Dendritic cell treated with granulocyte-macrophage colony-stimulating factor and Interleukin-4, amounts not matched to agents 40 ng/mL and 50 ng/mL, for 4 days (primary cell): ENCODE results near the gene OR8B8.
"Not testable (repeated sequence)": the region's sequence is repeated elsewhere in the genome, so short reads cannot be mapped to it uniquely, and the experiment has no call there.

Experiments
- H3K27ac Mint-ChIP-seq: one replicate; pipeline ENCODE4 v1.8.0; 2022; ENCODE audit warnings: mild to moderate bottlenecking, mixed read lengths
- H3K27me3 Mint-ChIP-seq: one replicate; pipeline ENCODE4 v1.8.0; 2022; ENCODE audit warnings: mild to moderate bottlenecking, mixed read lengths
- H3K36me3 Mint-ChIP-seq: one replicate; pipeline ENCODE4 v1.8.0; 2022; ENCODE audit warnings: low read depth, mixed read lengths
- H3K4me1 Mint-ChIP-seq: one replicate; pipeline ENCODE4 v1.8.0; 2022; ENCODE audit warnings: low read depth, mixed read lengths
- H3K4me3 Mint-ChIP-seq: one replicate; pipeline ENCODE4 v1.8.0; 2022; ENCODE audit warnings: mild to moderate bottlenecking, moderate library complexity, mixed read lengths
- H3K9me3 Mint-ChIP-seq: one replicate; pipeline ENCODE4 v1.8.0; 2022; ENCODE audit warnings: mixed read lengths
- intact Hi-C: fragments of 100-400 bp; cut with micrococcal nuclease; formaldehyde crosslinking; loops from one replicate; pipeline ENCODE4 v1.15.0; 2022

OR8B8 gene

GRCh38 chr11:124463990-124464389, 18.5 kb upstream of the OR8B8 start:
- Mint-ChIP-seq H3K27me3 (peaks cover 5% of the 10 kb centered on the region), H3K4me3 (no peak overlapping the region), H3K4me1 (peaks cover 6% of the 10 kb centered on the region), H3K9me3 (no peaks in the 10 kb centered on the region), H3K27ac (no peak overlapping the region), H3K36me3 (no peaks in the 10 kb centered on the region)
- intact Hi-C loops, result no loop called here

DNA sequence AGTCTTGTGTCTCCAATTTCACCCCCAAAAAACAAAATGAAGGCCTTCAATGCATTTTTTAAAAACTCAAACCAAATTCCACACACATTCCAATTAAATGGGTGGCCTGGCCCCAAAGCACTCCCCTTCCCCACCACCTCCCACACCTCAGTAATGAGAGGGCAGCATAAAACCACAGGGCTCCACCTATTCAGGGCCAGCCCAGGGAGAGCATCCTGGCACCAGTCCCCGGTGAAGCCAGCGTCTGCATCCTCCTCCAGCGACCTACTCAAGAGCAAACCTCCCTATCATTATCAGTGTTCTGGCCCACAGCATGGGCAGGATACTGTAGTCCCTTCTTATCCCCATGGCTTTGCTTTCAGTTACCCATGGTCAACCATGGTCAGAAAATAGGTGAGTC, 17.8 kb upstream of the OR8B8 start:
- Mint-ChIP-seq H3K9me3 (no peaks in the 10 kb centered on the region), H3K4me1 (peaks cover 6% of the 10 kb centered on the region), H3K27me3 (peaks cover 5% of the 10 kb centered on the region), H3K27ac (no peak overlapping the region), H3K4me3 (no peak overlapping the region), H3K36me3 (no peaks in the 10 kb centered on the region)
- intact Hi-C loops, result no loop called here

GRCh38 chr11:124460459-124460858, 15.0 kb upstream of the OR8B8 start:
- H3K4me3 Mint-ChIP-seq, result no peak overlapping the region
- H3K4me1 Mint-ChIP-seq, result peaks cover 6% of the 10 kb centered on the region
- H3K9me3 Mint-ChIP-seq, result no peaks in the 10 kb centered on the region
- no peaks in the 10 kb centered on the region for H3K36me3 Mint-ChIP-seq
- intact Hi-C loops, result no loop called here
- H3K27ac Mint-ChIP-seq, result no peak overlapping the region
- no peaks in the 10 kb centered on the region for H3K27me3 Mint-ChIP-seq

DNA sequence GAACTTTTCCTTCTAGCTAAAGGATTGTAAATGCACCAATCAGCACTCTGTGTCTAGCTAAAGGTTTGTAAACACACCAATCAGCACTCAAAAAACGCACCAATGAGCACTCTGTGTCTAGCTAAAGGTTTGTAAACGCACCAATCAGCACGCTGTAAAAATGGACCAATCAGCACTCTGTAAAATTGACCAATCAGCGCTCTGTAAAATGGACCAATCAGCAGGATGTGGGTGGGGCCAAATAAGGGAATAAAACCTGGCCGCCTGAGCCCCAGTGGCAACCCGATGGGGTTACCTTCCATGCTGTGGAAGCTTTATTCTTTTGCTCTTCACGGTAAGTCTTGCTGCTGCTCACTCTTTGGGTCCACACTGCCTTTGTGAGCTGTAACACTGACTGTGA, 13.9 kb upstream of the OR8B8 start:
- H3K27me3 Mint-ChIP-seq, H3K4me3 Mint-ChIP-seq, H3K27ac Mint-ChIP-seq, H3K36me3 Mint-ChIP-seq, intact Hi-C loops, H3K9me3 Mint-ChIP-seq, H3K4me1 Mint-ChIP-seq: not testable (repeated sequence)

DNA sequence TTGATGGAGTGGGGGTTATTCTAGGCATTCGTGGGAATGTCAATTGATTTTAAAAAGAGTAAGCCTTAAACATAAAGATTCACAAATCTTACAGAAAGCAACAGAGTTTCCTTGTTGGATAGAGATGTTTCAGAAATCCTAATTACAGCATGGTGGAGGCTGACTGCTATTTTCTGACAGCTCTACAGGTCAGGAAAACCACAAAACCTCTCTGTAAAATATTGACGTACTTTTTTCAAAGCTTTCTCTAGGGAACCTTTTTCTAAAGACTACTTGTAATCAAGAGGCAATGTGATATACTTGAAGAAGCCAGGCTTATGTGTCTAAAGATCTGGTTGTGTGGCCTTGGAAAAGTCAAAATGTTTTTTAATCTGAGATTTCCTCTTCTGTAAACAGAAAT, 9.1 kb upstream of the OR8B8 start:
- H3K4me1 Mint-ChIP-seq, result no peaks in the 10 kb centered on the region

GRCh38 chr11:124446916-124447315, 1.4 kb upstream of the OR8B8 start:
- H3K27ac Mint-ChIP-seq, result no peak overlapping the region
- H3K4me3 Mint-ChIP-seq, result no peak overlapping the region

More for the DNA sequence above, 9.1 kb upstream of the OR8B8 start:
- Mint-ChIP-seq H3K4me3 (no peak overlapping the region), H3K27ac (no peak overlapping the region), H3K9me3 (no peaks in the 10 kb centered on the region), H3K27me3 (no peaks in the 10 kb centered on the region), H3K36me3 (no peaks in the 10 kb centered on the region)
- intact Hi-C loops, result no loop called here

GRCh38 chr11:124442847-124443246, 2.6 kb downstream of the OR8B8 start:
- no peaks in the 10 kb centered on the region for H3K9me3 Mint-ChIP-seq
- peaks cover 4% of the 10 kb centered on the region for H3K27me3 Mint-ChIP-seq
- intact Hi-C loops, result no loop called here
- H3K27ac Mint-ChIP-seq, result no peak overlapping the region
- H3K36me3 Mint-ChIP-seq, result no peaks in the 10 kb centered on the region
- H3K4me3 Mint-ChIP-seq, result no peak overlapping the region
- H3K4me1 Mint-ChIP-seq, result no peaks in the 10 kb centered on the region

More at GRCh38 chr11:124446916-124447315, 1.4 kb upstream of the OR8B8 start:
- intact Hi-C loops, result no loop called here
- no peaks in the 10 kb centered on the region for H3K4me1 Mint-ChIP-seq
- H3K36me3 Mint-ChIP-seq, result no peaks in the 10 kb centered on the region
- H3K9me3 Mint-ChIP-seq, result no peaks in the 10 kb centered on the region
- H3K27me3 Mint-ChIP-seq, result no peaks in the 10 kb centered on the region

DNA sequence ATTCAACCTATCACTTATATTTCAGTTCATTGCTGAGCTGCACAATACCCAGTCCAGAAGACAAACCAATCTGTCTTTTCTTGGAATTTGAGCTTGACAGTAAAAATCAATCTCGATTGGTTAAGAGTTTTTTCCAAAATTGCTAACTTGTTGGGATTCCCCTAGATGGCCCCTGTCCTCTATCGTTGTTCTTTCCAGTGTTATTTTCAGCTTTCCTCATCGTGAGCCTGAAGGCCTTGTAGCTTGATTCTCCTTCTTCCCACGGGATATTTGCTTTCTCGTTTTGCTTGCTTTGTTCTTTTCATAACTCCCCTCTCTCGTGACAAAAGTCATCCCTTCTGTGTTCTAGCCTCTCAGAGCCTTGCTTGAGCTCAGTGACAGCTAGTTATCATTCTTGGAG, 3.1 kb downstream of the OR8B8 start:
- Mint-ChIP-seq H3K9me3 (no peaks in the 10 kb centered on the region), H3K27ac (no peak overlapping the region), H3K36me3 (no peaks in the 10 kb centered on the region), H3K27me3 (peaks cover 4% of the 10 kb centered on the region), H3K4me1 (no peaks in the 10 kb centered on the region), H3K4me3 (no peak overlapping the region)
- intact Hi-C loops, result no loop called here

- peaks cover 4% of the 10 kb centered on the region for H3K27me3 Mint-ChIP-seq
- no peaks in the 10 kb centered on the region for H3K36me3 Mint-ChIP-seq
- intact Hi-C loops, result no loop called here
Observed at GRCh38 chr11:124441519-124441918, 4.0 kb downstream of the OR8B8 start.

GRCh38 chr11:124441081-124441480, 4.4 kb downstream of the OR8B8 start:
- no peaks in the 10 kb centered on the region for H3K4me1 Mint-ChIP-seq
- no peak overlapping the region for H3K4me3 Mint-ChIP-seq
- H3K27me3 Mint-ChIP-seq, result peaks cover 4% of the 10 kb centered on the region
- H3K9me3 Mint-ChIP-seq, result no peaks in the 10 kb centered on the region
- H3K36me3 Mint-ChIP-seq, result no peaks in the 10 kb centered on the region
- H3K27ac Mint-ChIP-seq, result no peak overlapping the region
- intact Hi-C loops, result no loop called here

More at GRCh38 chr11:124441519-124441918, 4.0 kb downstream of the OR8B8 start:
- Mint-ChIP-seq H3K4me3 (no peak overlapping the region), H3K4me1 (no peaks in the 10 kb centered on the region), H3K9me3 (no peaks in the 10 kb centered on the region), H3K27ac (no peak overlapping the region)

DNA sequence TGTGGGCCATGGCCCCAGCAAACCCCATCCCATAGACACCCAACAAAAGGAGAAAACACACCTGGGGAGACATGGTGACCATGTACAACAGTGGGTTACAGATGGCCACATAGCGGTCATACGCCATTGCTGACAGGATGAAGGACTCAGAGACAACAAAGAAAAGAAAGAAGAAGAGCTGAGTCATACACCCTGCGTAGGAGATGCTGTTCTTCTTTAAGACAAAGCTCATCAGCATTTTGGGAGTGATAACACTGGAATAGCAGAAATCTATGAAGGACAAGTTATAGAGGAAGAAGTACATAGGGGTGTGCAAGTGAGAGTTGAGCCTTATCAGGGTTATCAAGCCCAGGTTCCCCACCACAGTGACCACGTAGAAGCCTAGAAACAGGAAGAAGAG, 4.9 kb downstream of the OR8B8 start:
- intact Hi-C loops, result no loop called here
- Mint-ChIP-seq H3K9me3 (no peaks in the 10 kb centered on the region), H3K27ac (no peak overlapping the region), H3K27me3 (peaks cover 4% of the 10 kb centered on the region), H3K4me1 (no peaks in the 10 kb centered on the region), H3K36me3 (no peaks in the 10 kb centered on the region), H3K4me3 (no peak overlapping the region)

- intact Hi-C loops, result no loop called here
- H3K4me3 Mint-ChIP-seq, result no peak overlapping the region
- peaks cover 4% of the 10 kb centered on the region for H3K27me3 Mint-ChIP-seq
Observed at GRCh38 chr11:124434699-124435098, 10.8 kb downstream of the OR8B8 start.

DNA sequence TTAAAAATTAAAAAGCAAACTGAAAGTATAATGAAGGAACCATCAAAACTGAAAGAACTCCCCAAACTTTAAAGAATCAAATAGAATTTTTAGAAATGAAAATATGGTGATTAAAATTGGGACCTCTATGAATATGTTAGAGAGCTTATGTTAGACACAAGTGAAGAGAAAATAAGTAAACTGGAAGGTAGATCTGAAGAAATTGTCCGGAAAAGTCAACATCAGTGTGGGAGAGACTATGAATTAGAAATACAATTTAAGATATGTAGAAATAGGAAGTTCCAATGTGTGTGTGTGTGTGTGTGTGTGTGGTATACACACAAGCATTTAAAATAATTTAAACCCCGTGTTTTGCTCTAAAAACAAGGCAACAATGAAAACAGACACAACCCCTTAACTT, 15.9 kb downstream of the OR8B8 start:
- H3K9me3 Mint-ChIP-seq, result no peaks in the 10 kb centered on the region

More at GRCh38 chr11:124434699-124435098, 10.8 kb downstream of the OR8B8 start:
- Mint-ChIP-seq H3K27ac (no peak overlapping the region), H3K9me3 (no peaks in the 10 kb centered on the region), H3K36me3 (no peaks in the 10 kb centered on the region), H3K4me1 (no peaks in the 10 kb centered on the region)

GRCh38 chr11:124424384-124424921, 21.0 kb downstream of the OR8B8 start, which contains the start of gene OR8B4:
TSS of gene OR8B4 (minus strand) at chr11:124424871. CDS start at chr11:124424871, 0 bp downstream.
- no peaks in the 10 kb centered on the region for H3K9me3 Mint-ChIP-seq
- intact Hi-C loops, result no loop called here

More for the DNA sequence above, 15.9 kb downstream of the OR8B8 start:
- no peaks in the 10 kb centered on the region for H3K36me3 Mint-ChIP-seq
- H3K4me3 Mint-ChIP-seq, result no peak overlapping the region
- H3K27me3 Mint-ChIP-seq, result no peaks in the 10 kb centered on the region
- intact Hi-C loops, result no loop called here
- no peaks in the 10 kb centered on the region for H3K4me1 Mint-ChIP-seq
- no peak overlapping the region for H3K27ac Mint-ChIP-seq

GRCh38 chr11:124421043-124421442, 24.5 kb downstream of the OR8B8 start:
- Mint-ChIP-seq H3K27me3 (peaks cover 8% of the 10 kb centered on the region), H3K36me3 (no peaks in the 10 kb centered on the region), H3K9me3 (no peaks in the 10 kb centered on the region), H3K4me3 (no peak overlapping the region), H3K27ac (no peak overlapping the region), H3K4me1 (no peaks in the 10 kb centered on the region)
- intact Hi-C loops, result no loop called here

More at GRCh38 chr11:124424384-124424921, 21.0 kb downstream of the OR8B8 start, which contains the start of gene OR8B4:
- H3K27me3 Mint-ChIP-seq, result peaks cover 5% of the 10 kb centered on the region
- no peaks in the 10 kb centered on the region for H3K36me3 Mint-ChIP-seq
- H3K4me3 Mint-ChIP-seq, result no peak within 1 kb of the TSS
- no peaks in the 10 kb centered on the region for H3K4me1 Mint-ChIP-seq
- H3K27ac Mint-ChIP-seq, result no peak within 1 kb of the TSS
